ENCODE data around the gene MRPS30. TPM values are rescaled to one million over a fixed set of nuclear protein-coding genes. Genes with fewer than 3 reads are reported as not detected.
A peak's percentile ranks its signal among the peaks of the same experiment; 100 is the strongest.
"Not testable (repeated sequence)": the region's sequence is repeated elsewhere in the genome, so short reads cannot be mapped to it uniquely, and the experiment has no call there.

Gene MRPS30
- total RNA-seq, 3 donors from 2014 or later, result 43.5 to 47.2 (median 46.1) TPM

GRCh38 chr5:44774279-44774880, 34.4 kb upstream of the MRPS30 start:
- ATAC-seq, result no peak
- TF ChIP-seq CTCF (IDR thresholded peaks at IDR 0.05), result no peak
- Histone ChIP-seq H3K4me1 (ENCODE audit: low read depth) (no peaks in the 10 kb centered on the region), H3K9me3 (no peaks in the 10 kb centered on the region), H3K4me3 (no peak overlapping the region), H3K36me3 (ENCODE audit: low read depth) (no peaks in the 10 kb centered on the region)
- DNase-seq, result peak in 1 of 3 donors; percentile 4
- intact Hi-C loops (cut with DNase I, micrococcal nuclease), result loop anchor here in 1 of 2 donors (10.0 kb wide), 1 partner anchor 1040 kb away; no protein-coding TSS in a partner anchor

GRCh38 chr5:44779167-44779566, 29.6 kb upstream of the MRPS30 start:
- intact Hi-C loops (cut with DNase I, micrococcal nuclease), result loop anchor here in 1 of 2 donors (10.0 kb wide), 1 partner anchor 1044 kb away; no protein-coding TSS in a partner anchor
- Histone ChIP-seq H3K9me3 (no peaks in the 10 kb centered on the region), H3K36me3 (ENCODE audit: low read depth) (no peaks in the 10 kb centered on the region), H3K4me1 (ENCODE audit: low read depth) (no peaks in the 10 kb centered on the region), H3K4me3 (no peak overlapping the region)
- TF ChIP-seq CTCF (IDR thresholded peaks at IDR 0.05), result no peak
- DNase-seq (no peak), ATAC-seq (no peak)

GRCh38 chr5:44783634-44784315, 25.0 kb upstream of the MRPS30 start:
- no peaks in the 10 kb centered on the region for H3K4me1 ChIP-seq (ENCODE audit: low read depth)
- no peak for ATAC-seq
- no peak for DNase-seq
- no peak for TF ChIP-seq CTCF (IDR thresholded peaks at IDR 0.05)
- H3K36me3 ChIP-seq (ENCODE audit: low read depth), result no peaks in the 10 kb centered on the region
- no peaks in the 10 kb centered on the region for H3K9me3 ChIP-seq
- intact Hi-C loops (cut with DNase I, micrococcal nuclease), result no loop called here
- no peak overlapping the region for H3K4me3 ChIP-seq

- DNase-seq (no peak), ATAC-seq (no peak)
- Histone ChIP-seq H3K4me3 (no peak overlapping the region), H3K4me1 (ENCODE audit: low read depth) (no peaks in the 10 kb centered on the region), H3K9me3 (peaks cover 5% of the 10 kb centered on the region), H3K36me3 (ENCODE audit: low read depth) (no peaks in the 10 kb centered on the region)
- TF ChIP-seq CTCF (IDR thresholded peaks at IDR 0.05), result no peak
- intact Hi-C loops (cut with DNase I, micrococcal nuclease), result no loop called here
Observed at GRCh38 chr5:44787731-44788130, 21.0 kb upstream of the MRPS30 start.

- DNase-seq, H3K4me3 ChIP-seq: not testable (repeated sequence)
Observed at GRCh38 chr5:44789372-44789995, 19.3 kb upstream of the MRPS30 start.

GRCh38 chr5:44792031-44792673, 16.6 kb upstream of the MRPS30 start:
- H3K36me3 ChIP-seq (ENCODE audit: low read depth); ATAC-seq: not testable (repeated sequence)
- peaks cover 38% of the 10 kb centered on the region for H3K9me3 ChIP-seq

More at GRCh38 chr5:44789372-44789995, 19.3 kb upstream of the MRPS30 start:
- intact Hi-C loops (cut with DNase I, micrococcal nuclease); H3K4me1 ChIP-seq (ENCODE audit: low read depth); ATAC-seq; H3K36me3 ChIP-seq (ENCODE audit: low read depth): not testable (repeated sequence)
- peaks cover 22% of the 10 kb centered on the region for H3K9me3 ChIP-seq

More at GRCh38 chr5:44792031-44792673, 16.6 kb upstream of the MRPS30 start:
- H3K4me3 ChIP-seq; H3K4me1 ChIP-seq (ENCODE audit: low read depth); intact Hi-C loops (cut with DNase I, micrococcal nuclease); DNase-seq: not testable (repeated sequence)

Measured in mucosa of descending colon (tissue), 3 donors.